HG03378 (cell line): Measurements from ENCODE around the gene MAPK1.
"Not testable (repeated sequence)": the region's sequence is repeated elsewhere in the genome, so short reads cannot be mapped to it uniquely, and the experiment has no call there.

Experiments used
- ATAC-seq: cut with Tn5 transposase; IDR thresholded peaks from one replicate; pipeline ENCODE4 v1.9.1; 2021; ENCODE audit warnings: mild to moderate bottlenecking, moderate library complexity; ENCODE audit not compliant: unreplicated experiment

The MAPK1 gene

GRCh38 chr22:21823740-21824444 lies 43.6 kb downstream of the MAPK1 start:
- no peak for ATAC-seq

- no peak for ATAC-seq
Measured at GRCh38 chr22:21819183-21819770, 48.2 kb downstream of the MAPK1 start.

DNA sequence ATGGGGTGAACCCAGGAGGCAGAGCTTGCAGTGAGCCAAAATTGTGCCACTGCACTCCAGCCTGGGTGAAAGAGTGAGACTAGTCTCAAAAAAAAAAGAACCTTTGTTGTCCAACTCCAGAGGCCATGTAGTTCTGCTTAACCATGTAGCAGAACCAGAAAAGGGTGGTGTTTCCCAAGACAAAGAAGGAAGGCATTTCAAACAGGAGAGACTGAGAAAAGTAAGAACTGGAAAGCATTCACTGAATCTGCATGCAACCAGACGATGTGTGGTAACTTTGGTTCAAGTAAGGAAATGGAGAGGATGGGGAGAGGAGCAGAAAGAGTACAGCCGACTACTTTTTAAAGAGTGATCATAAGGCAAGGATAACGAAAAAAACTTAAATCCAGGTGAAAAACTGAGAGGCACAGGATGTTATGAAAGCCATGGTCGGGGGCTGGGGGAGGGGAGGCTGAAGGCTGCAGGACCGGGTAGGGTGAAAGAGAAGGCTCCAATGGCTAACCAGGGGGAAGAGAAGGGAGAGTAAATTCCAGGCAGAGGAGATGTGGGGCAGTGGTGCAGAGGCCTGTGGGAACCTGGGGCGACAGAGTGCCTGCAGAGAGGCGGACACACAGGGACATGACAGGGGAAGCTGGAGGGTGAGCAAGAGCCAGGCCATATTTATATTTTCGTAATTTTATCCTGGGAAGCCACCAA lies 48.8 kb downstream of the MAPK1 start:
- ATAC-seq = no peak

GRCh38 chr22:21817497-21817853 lies 50.0 kb downstream of the MAPK1 start:
- not testable (repeated sequence) for ATAC-seq

DNA sequence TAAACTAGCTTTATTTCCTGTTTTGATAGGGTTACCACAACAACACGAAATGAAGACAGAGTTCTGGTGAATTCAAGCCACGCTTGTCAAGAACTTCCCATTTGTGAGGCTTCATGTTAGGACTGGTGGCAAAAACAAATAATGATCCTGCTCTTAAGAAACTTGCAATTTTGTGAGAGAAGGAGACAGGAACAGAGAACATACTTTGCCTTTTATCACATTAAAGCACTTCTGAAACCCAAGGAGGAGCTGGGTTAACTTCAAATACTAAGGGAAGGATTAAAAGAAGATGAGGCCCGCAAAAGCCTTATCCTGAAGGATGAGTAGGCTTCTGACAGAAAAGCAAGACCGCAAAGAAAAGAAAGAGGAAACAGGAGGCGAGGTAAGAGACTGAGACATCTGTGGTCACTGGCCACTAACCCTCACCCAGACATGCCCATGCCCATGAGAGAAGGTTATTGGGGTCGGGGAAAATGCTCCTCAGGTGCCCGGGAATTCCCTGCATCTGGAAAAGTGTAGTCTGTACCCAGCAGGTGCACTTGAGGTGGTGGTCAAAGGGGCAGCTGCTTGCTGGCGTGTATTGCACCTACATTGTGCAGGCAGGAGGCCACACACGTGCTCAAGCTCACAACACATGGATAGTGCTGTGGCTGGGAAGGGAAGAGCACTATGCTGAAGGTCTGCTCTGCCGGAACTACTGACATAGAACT lies 50.5 kb downstream of the MAPK1 start:
- ATAC-seq = peak; percentile 65

DNA sequence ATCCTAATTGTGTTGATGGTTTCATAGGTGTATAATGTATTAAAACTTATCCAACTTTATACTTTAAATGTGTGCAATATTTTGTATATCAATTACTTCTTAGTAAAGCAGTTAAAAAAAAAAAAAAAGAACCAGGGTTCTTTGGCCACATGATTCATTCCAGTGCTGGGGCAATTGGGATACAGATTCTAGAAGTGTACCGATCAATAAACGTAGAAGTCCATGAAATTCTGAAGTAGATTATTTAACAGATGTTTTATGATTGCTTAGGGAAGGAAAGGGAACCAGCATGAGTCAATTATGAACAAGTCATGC lies 51.0 kb downstream of the MAPK1 start:
- ATAC-seq = no peak

DNA sequence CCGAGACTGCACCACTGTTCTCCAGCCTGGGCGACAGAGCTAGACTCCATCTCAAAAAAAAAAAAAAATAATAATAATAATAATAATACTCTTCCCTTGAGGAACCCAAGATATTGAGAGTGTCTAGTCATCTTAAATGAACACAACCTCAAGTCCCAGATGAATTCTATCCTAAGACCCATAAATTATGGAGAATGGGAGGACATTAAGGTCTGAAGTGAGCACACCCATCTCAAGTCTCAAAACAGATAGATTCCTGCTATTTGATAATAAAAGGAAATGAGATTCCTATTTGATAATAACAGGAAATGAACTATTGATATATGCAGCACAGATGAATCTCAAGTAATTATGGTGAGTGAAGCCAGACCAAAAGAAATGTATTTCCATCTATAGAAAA lies 51.5 kb downstream of the MAPK1 start:
- ATAC-seq = no peak

DNA sequence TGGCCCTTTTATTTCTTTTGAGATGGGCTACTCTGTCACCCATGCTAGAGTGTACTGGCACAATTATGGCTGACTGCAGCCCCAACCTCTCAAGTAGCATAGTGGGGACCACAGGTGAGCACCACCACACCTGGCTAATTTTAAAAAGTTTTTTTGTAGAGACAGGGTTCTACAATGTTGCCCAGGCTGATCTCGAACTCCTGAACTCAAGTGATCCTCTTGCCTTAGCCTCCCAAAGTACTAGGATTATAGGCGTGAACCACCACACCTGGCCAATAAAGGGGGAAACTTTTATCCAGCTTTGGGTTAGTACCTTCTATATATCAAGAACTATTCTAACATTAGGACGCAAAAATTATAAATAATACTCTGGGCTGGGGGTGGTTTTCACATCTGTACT lies 52.1 kb downstream of the MAPK1 start:
- ATAC-seq = no peak

DNA sequence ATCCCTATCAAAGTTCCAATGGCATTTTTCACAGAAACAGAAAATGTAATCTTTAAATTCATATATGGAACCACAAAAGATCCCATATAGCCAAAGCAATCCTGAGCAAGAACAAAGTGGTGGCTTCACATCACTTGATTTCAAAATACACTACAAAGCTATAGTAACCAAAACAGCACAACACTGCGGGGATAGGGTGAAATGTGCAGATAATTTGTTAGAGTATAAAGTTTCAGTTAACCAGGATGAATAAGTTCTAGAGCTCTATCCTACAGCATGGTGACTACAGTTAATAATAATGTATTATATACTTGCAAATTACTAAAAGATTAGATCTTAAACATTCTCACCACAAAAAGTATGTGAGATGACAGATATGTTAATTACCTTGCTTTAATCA lies 55.5 kb downstream of the MAPK1 start:
- no peak for ATAC-seq

- no peak for ATAC-seq
Measured at GRCh38 chr22:21807544-21808529, 59.6 kb downstream of the MAPK1 start.

DNA sequence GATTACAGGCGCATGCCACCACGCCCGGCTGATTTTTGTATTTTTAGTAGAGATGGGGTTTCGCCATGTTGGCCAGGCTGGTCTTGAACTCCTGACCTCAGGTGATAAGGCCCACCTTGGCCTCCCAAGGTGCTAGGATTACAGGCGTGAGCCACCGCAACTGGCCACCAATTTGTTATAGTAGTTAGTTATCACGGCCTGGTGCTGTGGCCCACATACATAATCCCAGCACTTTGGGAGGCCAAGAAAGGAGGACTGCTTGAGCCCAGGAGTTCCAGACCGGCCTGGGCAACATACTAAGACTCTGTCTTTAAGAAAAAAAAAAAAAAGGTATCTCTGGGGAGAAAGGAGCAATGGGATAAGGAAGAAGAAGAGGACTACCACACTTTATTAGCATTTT lies 62.1 kb downstream of the MAPK1 start:
- ATAC-seq = not testable (repeated sequence)

- no peak for ATAC-seq
Measured at GRCh38 chr22:21803811-21804249, 63.6 kb downstream of the MAPK1 start.

GRCh38 chr22:21802673-21803072 lies 64.8 kb downstream of the MAPK1 start:
- ATAC-seq = no peak

- no peak for ATAC-seq
Measured at GRCh38 chr22:21802056-21802455, 65.4 kb downstream of the MAPK1 start.

GRCh38 chr22:21801304-21801644 lies 66.2 kb downstream of the MAPK1 start:
- not testable (repeated sequence) for ATAC-seq

- ATAC-seq = no peak
Measured at GRCh38 chr22:21800552-21801303, 66.7 kb downstream of the MAPK1 start.

DNA sequence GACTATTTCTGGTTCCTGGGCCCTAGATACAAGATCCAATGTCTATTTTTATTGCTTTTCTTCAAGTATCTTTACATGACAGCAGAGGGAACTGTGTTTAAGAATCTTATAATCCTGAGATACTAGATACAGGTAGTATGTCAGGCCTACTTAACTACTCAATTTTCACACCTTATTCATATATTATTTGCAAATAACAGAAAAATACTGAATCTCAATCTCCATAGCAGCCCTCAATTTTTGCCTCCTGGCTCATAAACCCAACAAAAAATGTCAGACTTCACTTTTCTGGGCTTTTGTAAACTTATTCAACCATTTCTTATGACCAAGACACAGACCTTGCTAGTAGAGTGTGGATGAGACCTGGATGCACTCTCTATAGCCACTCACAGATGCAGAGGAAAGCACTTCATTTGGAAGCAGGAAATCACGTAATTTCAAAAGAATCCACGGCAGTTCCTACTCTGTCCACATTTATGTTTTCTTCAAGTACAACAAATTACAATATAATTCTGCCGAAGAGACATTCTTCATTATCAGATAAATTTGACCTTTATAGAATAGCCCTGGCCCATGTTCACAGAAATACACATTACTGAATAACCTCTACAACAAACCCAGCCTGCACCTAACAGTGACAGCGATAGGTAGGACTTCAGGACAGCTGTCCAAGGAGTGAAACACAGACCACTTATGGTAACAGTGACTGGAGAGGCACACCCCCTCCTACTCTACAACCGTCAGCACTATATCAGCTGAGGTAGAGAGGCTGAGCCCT lies 69.8 kb downstream of the MAPK1 start:
- no peak for ATAC-seq

DNA sequence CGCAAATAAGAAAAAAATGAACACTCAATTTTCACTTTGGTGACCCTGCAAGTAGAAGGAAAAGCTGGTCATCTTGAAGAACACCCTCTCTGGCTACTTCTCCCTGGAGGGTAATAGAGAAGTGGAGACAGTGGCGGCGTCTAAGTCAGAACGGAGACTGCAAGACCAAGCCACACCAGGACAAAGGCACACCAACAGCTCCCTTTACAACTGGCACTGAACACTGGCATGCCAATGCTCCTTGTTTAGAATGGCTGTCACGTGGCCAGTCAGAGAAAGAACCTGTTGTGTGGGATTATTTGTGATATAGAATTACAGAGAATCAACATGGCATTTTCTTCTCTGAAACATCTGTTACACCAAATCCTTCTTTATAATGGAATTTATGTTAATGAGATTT lies 70.6 kb downstream of the MAPK1 start:
- no peak for ATAC-seq

- no peak for ATAC-seq
Measured at GRCh38 chr22:21796231-21796630, 71.2 kb downstream of the MAPK1 start.
